H1 (cell line): Measurements from ENCODE around the gene HDC. TPM values are rescaled to one million over a fixed set of nuclear protein-coding genes. Genes with fewer than 3 reads are reported as not detected.

ENCODE experiments used
- CTCF ChIP-seq, 3 experiments: IDR thresholded peaks; 1 replicate in 2 of 3; 2 replicates in 1 of 3; pipeline versions ENCODE4 v1.5.1 to v1.6.1; 2011; ENCODE audit warnings: low read length in 3 of 3, mild to moderate bottlenecking in 3 of 3, inconsistent platforms in 2 of 3, low read depth in 1 of 3, moderate library complexity in 1 of 3; ENCODE audit not compliant: insufficient read depth in 1 of 3; ENCODE audit errors: control extremely low read depth in 1 of 3
- KDM1A ChIP-seq: fragments of 200-600, 300-600 bp; sonication (generic); IDR thresholded peaks from 2 replicates; pipeline ENCODE4 v1.7.1; 2016; ENCODE audit warnings: mild to moderate bottlenecking, low read length, borderline replicate concordance
- polyA plus RNA-seq, 7 experiments: library from polyadenylated mRNA; depleted of rRNA in 3 of 7; stranded (reverse) in 5 of 7; unstranded in 2 of 7; fragments of >200 nt in 5 of 7; fragments of 200-250 nt in 2 of 7; gene quantifications; 1 replicate in 5 of 7; 2 replicates in 1 of 7; 4 replicates in 1 of 7; pipeline versions ENCODE4 v1.2.1 to v1.2.3, GENCODE V29; 2011 to 2013; ENCODE audit warnings: missing spikeins in 2 of 7, mixed read lengths in 2 of 7
- total RNA-seq: library from RNA; stranded (reverse); fragmentation: NEBNext Ultra II Directional; extraction: Animal tissue kit (Norgen Biotek cat#: 25700); gene quantifications from 2 replicates; pipeline ENCODE4 v1.2.1, GENCODE V29; 2021

The HDC gene
- total and polyA plus RNA-seq, 2 of the 8 experiments (the other 6 are each of a cell fraction or from before 2014, with no cell fraction given), result 0.20 to 0.22 TPM

- TF ChIP-seq CTCF (IDR thresholded peaks at IDR 0.05; ENCODE audit: control extremely low read depth in 1 of 3, insufficient read depth in 1 of 3, low read depth in 1 of 3, low read length in 3 of 3) (no peak), KDM1A (no peak)
Observed at GRCh38 chr15:50219820-50220219, 45.7 kb downstream of the HDC start (continued).
